Panc1 (cell line): ENCODE measurements around the gene PAX5. TPM values are rescaled to one million over a fixed set of nuclear protein-coding genes. Genes with fewer than 3 reads are reported as not detected.

ENCODE experiments used
- ATAC-seq: fragments of 200-7000 bp; cut with Tn5 transposase; 2 replicates; pipeline ENCODE4 v1.9.1; 2020; ENCODE audit warnings: mild to moderate bottlenecking, moderate library complexity
- BruUV-seq: library from RNA; stranded (reverse); fragments of 400-500 nt; replicated peaks from 2 replicates; lab custom pipeline; 2021; lab: Mats Ljungman, UMichigan
- CTCF ChIA-PET: fragments of 300-600 bp; sonication (Branson Sonifier 250); formaldehyde crosslinking; loops from one replicate; lab custom pipeline; 2022; ENCODE audit warnings: antibody characterized with exemption; lab: Charles Lee
- POLR2A ChIA-PET: fragments of 300-600 bp; sonication (Branson Sonifier 250); formaldehyde crosslinking; loops from one replicate; lab custom pipeline; 2022; ENCODE audit warnings: antibody characterized with exemption; lab: Charles Lee
- DNase-seq: peaks from one replicate; pipeline ENCODE4 v3.0.0-alpha.2; 2010; ENCODE audit warnings: low read depth, low spot score
- H3K27ac ChIP-seq: 2 replicates; pipeline ENCODE4 v1.5.1; 2011; ENCODE audit warnings: mild to moderate bottlenecking, low read length, inconsistent platforms
- H3K27me3 ChIP-seq: fragments of 200-500 bp; sonication (Bioruptor generic); 2 replicates; pipeline ENCODE4 v1.6.0; 2014; ENCODE audit warnings: low read length, inconsistent platforms; ENCODE audit not compliant: control insufficient read depth, insufficient read depth
- H3K36me3 ChIP-seq: fragments of 200-500 bp; sonication (Bioruptor generic); 2 replicates; pipeline ENCODE4 v1.5.1; 2014; ENCODE audit warnings: inconsistent platforms, mild to moderate bottlenecking, low read length, moderate library complexity; ENCODE audit not compliant: control insufficient read depth, insufficient read depth
- H3K4me1 ChIP-seq: 2 replicates; pipeline ENCODE4 v1.5.1; 2011; ENCODE audit warnings: inconsistent platforms, mild to moderate bottlenecking, low read length, moderate library complexity; ENCODE audit not compliant: control insufficient read depth, insufficient read depth
- H3K4me3 ChIP-seq, 2 experiments: 2 replicates each; pipeline ENCODE4 v1.5.1; 2011 to 2012; ENCODE audit warnings: low read depth in 2 of 2, low read length in 2 of 2, mild to moderate bottlenecking in 2 of 2, inconsistent platforms in 1 of 2, moderate library complexity in 1 of 2
- H3K9me3 ChIP-seq: fragments of 200-500 bp; sonication (Bioruptor generic); 2 replicates; pipeline ENCODE4 v1.5.1; 2014; ENCODE audit warnings: low read depth, mild to moderate bottlenecking, inconsistent platforms, low read length, moderate library complexity; ENCODE audit not compliant: control insufficient read depth, insufficient read depth
- POLR2AphosphoS5 ChIP-seq: IDR thresholded peaks from 2 replicates; pipeline ENCODE4 v1.6.1; 2012; ENCODE audit warnings: mild to moderate bottlenecking, low read depth, low read length, moderate library complexity
- SIN3A ChIP-seq: IDR thresholded peaks from 2 replicates; pipeline ENCODE4 v1.6.1; 2012; ENCODE audit warnings: low read depth, mild to moderate bottlenecking, low read length, moderate library complexity, borderline replicate concordance; ENCODE audit not compliant: insufficient read depth
- TCF7L2 ChIP-seq: IDR thresholded peaks from 2 replicates; pipeline ENCODE4 v1.6.1; 2011; ENCODE audit warnings: mild to moderate bottlenecking, low read depth, low read length, inconsistent platforms
- in situ Hi-C: cut with HindIII; loops from 2 replicates; pipeline ENCODE4 v1.10.0; 2016; ENCODE audit warnings: low sequenced_read_pairs, low pct_unique_long_range_greater_than_20kb
- intact Hi-C: fragments of 100-400 bp; cut with micrococcal nuclease; formaldehyde crosslinking; loops from one replicate; pipeline ENCODE4 v1.10.0; 2022; ENCODE audit not compliant: unreplicated experiment
- total RNA-seq: library from RNA; stranded (reverse); gene quantifications from one replicate; pipeline ENCODE4 v1.2.1, GENCODE V29; 2021; ENCODE audit not compliant: unreplicated experiment
- TF ChIP-seq, protein P1 (sequence below), 2 experiments: IDR thresholded peaks; 2 replicates each; pipeline ENCODE4 v1.6.1; 2011 to 2012; ENCODE audit warnings: low read depth in 2 of 2, control low read depth in 1 of 2, low read length in 1 of 2, mild to moderate bottlenecking in 1 of 2, moderate library complexity in 1 of 2; ENCODE audit not compliant: insufficient read depth in 1 of 2
- TF ChIP-seq, protein P2 (sequence below): fragments of 450-650 bp; IDR thresholded peaks from 2 replicates; pipeline ENCODE4 v1.5.1; 2017; ENCODE audit warnings: mild to moderate bottlenecking

PAX5 gene
- total RNA-seq, 1 experiment from 2014 or later: 0.39 TPM

DNA sequence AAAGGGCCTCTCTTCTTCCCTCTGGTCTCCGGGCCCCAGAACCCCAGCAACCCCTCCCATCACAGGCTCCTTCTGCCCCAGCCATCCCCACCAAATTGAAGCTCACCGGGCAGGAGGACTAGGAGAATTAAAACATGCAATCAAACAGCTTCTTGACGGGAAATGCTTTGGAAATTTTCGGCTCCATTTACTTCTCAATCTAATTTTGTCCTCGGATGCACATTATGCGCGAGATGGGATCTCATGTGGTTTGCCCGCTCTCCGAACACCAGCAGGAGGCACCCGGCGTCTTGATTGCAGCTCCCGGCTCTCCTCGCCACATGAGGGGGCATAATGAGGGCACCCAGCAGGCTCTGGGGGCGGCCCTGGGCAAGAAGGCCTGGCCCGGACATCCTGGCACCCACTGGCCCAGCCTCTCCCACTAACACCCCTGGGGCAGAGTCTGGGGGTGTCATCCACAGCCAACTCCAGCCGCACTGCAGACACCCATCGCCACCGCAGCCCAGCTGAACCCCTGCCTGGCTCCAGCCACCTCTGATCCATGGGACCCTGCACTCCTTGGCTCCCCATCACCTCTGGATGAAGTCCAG lies 135.5 kb downstream of the PAX5 start:
- no peak for DNase-seq
- CTCF ChIA-PET: interaction anchor here (0.5 to 0.8 kb wide), 3 partner anchors 15 to 157 kb away, joined by 3 read pairs; no protein-coding TSS in a partner anchor
- H3K27ac ChIP-seq: no peak overlapping the region
- POLR2A ChIA-PET: no interaction called here
- H3K9me3 ChIP-seq: no peaks in the 10 kb centered on the region
- TF ChIP-seq SIN3A: no peak
- TF ChIP-seq, protein P1, sequence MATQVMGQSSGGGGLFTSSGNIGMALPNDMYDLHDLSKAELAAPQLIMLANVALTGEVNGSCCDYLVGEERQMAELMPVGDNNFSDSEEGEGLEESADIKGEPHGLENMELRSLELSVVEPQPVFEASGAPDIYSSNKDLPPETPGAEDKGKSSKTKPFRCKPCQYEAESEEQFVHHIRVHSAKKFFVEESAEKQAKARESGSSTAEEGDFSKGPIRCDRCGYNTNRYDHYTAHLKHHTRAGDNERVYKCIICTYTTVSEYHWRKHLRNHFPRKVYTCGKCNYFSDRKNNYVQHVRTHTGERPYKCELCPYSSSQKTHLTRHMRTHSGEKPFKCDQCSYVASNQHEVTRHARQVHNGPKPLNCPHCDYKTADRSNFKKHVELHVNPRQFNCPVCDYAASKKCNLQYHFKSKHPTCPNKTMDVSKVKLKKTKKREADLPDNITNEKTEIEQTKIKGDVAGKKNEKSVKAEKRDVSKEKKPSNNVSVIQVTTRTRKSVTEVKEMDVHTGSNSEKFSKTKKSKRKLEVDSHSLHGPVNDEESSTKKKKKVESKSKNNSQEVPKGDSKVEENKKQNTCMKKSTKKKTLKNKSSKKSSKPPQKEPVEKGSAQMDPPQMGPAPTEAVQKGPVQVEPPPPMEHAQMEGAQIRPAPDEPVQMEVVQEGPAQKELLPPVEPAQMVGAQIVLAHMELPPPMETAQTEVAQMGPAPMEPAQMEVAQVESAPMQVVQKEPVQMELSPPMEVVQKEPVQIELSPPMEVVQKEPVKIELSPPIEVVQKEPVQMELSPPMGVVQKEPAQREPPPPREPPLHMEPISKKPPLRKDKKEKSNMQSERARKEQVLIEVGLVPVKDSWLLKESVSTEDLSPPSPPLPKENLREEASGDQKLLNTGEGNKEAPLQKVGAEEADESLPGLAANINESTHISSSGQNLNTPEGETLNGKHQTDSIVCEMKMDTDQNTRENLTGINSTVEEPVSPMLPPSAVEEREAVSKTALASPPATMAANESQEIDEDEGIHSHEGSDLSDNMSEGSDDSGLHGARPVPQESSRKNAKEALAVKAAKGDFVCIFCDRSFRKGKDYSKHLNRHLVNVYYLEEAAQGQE (IDR thresholded peaks at IDR 0.05; ENCODE audit: insufficient read depth in 1 of 2, low read depth in 2 of 2, low read length in 1 of 2): no peak
- no peak for TF ChIP-seq TCF7L2
- TF ChIP-seq, protein P2, sequence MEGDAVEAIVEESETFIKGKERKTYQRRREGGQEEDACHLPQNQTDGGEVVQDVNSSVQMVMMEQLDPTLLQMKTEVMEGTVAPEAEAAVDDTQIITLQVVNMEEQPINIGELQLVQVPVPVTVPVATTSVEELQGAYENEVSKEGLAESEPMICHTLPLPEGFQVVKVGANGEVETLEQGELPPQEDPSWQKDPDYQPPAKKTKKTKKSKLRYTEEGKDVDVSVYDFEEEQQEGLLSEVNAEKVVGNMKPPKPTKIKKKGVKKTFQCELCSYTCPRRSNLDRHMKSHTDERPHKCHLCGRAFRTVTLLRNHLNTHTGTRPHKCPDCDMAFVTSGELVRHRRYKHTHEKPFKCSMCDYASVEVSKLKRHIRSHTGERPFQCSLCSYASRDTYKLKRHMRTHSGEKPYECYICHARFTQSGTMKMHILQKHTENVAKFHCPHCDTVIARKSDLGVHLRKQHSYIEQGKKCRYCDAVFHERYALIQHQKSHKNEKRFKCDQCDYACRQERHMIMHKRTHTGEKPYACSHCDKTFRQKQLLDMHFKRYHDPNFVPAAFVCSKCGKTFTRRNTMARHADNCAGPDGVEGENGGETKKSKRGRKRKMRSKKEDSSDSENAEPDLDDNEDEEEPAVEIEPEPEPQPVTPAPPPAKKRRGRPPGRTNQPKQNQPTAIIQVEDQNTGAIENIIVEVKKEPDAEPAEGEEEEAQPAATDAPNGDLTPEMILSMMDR: no peak
- no peak for TF ChIP-seq POLR2AphosphoS5
- in situ Hi-C loops (no loop called here), intact Hi-C loops (no loop called here)
- no peak overlapping the region for H3K4me3 ChIP-seq
- H3K27me3 ChIP-seq: no peaks in the 10 kb centered on the region
- no peak for ATAC-seq
- H3K36me3 ChIP-seq: no peaks in the 10 kb centered on the region
- no TSS peak for BruUV-seq
- H3K4me1 ChIP-seq: peaks cover 3% of the 10 kb centered on the region

DNA sequence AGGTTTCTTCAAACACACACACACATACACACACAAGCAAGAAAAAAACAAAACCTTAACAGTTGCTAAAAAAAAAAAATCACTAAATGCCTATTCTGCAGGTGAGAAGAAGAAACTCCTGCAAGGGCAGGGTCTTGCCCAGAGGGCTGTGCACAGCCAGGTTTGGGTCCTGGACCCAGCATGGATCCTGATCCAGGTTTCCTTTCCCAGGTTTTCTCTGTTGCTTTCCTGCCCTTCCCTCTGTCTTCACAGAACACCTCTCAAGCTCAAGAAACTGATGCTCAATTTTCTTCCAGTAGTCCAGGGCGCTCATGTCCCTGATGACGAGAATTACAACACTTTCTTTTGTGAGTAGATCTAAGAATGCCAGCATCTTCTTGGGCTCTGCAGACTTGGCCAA lies 136.6 kb downstream of the PAX5 start:
- Histone ChIP-seq H3K9me3 (no peaks in the 10 kb centered on the region), H3K4me1 (no peaks in the 10 kb centered on the region), H3K36me3 (no peaks in the 10 kb centered on the region), H3K27ac (no peak overlapping the region), H3K4me3 (no peak overlapping the region), H3K27me3 (no peaks in the 10 kb centered on the region)
- BruUV-seq: no TSS peak
- ChIA-PET CTCF (no interaction called here), POLR2A (no interaction called here)
- TF ChIP-seq SIN3A (no peak), POLR2AphosphoS5 (no peak), TCF7L2 (no peak)
- TF ChIP-seq, protein P2: no peak
- TF ChIP-seq, protein P1 (IDR thresholded peaks at IDR 0.05; ENCODE audit: insufficient read depth in 1 of 2, low read depth in 2 of 2, low read length in 1 of 2): no peak
- DNase-seq (no peak), ATAC-seq (no peak)
- in situ Hi-C loops (no loop called here), intact Hi-C loops (no loop called here)
